CD4-positive, alpha-beta T cell treated with Interleukin-12 subunit alpha and Interleukin-12 subunit beta, for 1 hour (primary cell): ENCODE results near the gene RBM43.
A peak's percentile ranks its signal among the peaks of the same experiment; 100 is the strongest.
"Not testable (repeated sequence)": the region's sequence is repeated elsewhere in the genome, so short reads cannot be mapped to it uniquely, and the experiment has no call there.

Experiments used
- DNase-seq: peaks from one replicate; pipeline ENCODE4 v3.0.0-alpha.2; 2020

RBM43 gene

DNA sequence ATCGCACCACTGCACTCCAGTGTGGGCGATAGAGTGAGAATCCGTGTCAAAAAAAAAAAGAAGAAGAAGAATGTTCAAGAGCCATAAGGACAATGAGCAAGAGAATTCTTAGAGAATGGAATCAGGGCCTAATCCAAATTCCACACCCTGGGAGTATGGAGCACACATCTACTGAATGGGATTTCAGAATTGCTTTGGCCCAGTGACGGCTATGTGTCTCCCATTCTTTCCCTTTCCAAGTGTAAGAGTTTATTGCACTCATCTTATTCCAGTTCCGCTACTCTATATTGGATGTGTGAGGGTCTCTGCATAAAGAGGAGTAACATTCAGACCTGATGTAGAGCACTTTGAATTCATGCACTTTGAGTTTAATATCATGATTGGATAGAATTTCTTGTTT, 5.9 kb upstream of the RBM43 start:
- DNase-seq, result no peak

DNA sequence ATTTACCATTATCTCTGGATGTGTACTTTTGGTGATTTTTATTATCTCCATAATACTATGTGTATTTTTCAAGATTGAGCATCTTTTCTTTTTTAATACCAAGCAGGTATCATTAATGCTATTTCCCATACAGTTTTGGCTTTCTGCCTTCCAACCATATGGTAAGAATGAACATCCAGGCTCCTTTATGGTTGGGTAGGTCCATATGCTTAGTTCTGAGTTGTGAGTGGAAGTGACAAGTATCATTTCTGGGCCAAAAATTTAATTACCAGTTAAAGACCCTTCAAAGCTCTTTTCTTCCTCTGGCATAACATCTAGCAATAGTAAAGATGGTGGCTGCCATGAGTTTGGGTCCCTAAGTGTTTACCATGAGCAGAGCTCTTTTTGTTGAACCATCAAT, 4.3 kb upstream of the RBM43 start:
- no peak for DNase-seq

DNA sequence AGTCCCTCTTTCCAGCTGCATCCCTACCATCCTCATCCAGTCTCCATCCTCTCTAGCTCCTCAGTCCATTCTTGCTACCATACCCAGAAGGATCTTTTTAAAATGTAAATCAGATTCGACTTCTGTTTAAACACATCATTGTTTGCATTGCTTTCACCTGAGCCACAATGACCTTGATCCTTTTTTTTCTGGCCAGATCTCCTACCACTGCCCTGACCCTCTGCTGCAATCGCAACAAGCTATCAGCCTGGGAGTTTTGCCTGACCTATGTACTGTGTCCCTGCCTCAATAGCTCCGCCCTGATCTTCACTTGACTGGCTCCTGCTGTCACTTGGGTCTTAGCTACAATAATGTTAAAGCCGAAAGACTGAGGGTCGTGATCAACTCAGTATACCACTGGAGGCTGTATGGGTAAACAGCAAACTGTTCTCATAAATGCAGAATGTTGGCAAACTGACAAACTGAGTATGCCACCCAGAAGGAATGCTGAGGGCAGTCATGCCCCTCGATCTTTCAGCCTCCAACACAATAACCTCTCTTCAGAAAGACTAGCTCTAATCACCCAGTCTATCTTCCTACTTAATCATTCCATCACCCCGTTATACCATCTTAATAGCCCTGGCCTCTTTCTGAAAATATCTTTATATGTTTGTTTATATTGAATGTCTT, 2.6 kb upstream of the RBM43 start:
- no peak for DNase-seq

DNA sequence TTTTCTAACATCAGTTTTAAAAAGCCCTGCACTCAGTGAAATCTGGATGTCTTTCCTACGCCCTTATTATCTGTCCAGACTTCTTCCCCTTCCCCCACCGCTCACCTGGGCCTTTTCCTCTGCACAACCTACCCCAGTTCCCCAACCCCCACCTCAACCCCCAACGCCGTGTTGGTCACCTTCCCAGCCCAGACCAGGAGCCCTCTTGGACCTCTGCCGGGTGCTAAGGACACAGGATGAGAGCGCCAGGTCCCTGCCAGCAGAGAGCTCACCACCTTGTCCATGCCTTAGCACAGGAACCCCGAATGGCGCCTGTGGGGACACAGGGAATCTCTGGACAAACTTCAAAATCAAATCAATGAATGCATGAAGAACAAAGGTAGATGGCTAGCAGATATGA, 966 bp upstream of the RBM43 start:
- no peak for DNase-seq

DNA sequence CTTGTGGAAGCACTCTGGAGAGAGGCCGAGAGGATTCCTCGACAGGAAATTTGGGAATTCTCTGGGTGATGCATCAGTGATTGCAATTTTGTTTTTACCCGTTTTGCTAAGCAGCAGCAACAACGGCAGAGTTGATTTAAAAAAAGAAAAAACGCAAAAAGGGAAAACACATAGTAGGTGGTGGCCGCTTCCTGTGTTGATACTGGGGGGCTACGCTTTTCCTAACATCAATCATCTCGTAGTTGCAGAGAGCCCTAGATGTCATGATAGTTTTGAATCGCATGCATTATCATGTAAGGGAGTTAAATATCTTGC, 271 bp upstream of the RBM43 start:
- DNase-seq, result no peak

DNA sequence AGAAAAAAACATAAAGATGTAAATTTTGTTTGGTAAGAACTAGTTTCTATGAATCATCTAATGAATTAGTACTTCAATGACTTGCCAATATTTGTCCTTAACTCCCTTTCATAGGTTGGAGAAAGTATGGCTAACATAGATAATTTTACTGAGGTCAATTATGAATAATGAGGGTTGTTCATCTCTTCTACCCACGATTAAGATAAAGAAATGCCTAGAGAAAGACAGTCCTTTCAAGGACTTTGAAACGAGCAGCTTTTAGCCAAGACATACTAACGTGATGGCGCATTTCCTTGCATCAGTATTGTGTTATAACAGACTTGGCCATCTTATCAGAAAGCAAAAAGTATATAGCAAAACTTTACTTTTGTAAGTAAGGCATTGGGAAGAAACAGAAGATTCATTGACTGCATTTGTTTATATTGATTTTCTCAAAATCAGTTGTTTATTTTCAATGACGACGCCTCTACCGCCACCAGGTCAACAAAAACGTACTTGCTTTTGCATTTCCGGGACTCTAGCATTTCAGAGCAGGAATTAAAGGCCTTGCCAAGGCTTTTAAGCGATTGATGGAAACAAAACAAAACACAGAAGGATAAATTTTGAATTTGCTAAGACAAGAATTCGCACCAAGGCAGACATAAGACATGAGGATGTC, 961 bp downstream of the RBM43 start:
- peak; percentile 50 for DNase-seq

DNA sequence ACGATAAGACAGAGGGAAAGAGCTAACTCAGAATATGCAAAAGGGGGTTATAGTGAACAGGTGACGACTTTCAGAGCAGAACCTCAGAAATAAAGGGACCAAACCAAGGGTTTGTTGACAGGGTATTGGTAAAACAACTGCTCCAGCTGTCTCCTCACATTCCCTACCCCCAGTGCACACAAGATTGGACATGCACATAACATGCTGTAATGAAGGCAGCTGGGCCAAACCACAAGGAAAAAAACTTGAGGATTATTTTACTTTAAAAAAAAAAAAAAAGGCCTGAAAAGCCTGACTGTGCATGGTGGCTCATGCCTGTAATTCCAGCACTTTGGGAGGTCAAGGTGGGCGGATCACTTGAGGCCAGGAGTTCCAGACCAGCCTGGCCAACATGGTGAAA, 3.5 kb downstream of the RBM43 start:
- DNase-seq, result no peak

DNA sequence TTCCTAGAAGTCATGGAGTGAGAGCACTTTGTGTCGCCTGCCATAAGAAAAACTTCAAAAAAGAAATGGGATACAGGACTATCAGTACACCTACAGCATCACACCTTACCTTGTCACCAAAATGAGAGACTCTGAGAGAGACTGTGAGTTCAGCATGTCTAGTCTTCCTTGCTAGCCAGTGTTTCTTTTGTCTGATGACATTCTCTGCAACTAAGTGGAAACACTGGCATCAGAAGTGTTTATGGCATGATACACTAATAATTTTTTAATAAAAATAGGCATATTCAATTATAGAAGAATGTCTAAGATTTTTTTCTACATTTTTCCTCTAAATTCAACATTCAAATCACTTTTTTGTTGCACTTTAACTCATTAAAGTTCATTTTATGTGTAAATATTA, 9.0 kb downstream of the RBM43 start:
- DNase-seq, result no peak

DNA sequence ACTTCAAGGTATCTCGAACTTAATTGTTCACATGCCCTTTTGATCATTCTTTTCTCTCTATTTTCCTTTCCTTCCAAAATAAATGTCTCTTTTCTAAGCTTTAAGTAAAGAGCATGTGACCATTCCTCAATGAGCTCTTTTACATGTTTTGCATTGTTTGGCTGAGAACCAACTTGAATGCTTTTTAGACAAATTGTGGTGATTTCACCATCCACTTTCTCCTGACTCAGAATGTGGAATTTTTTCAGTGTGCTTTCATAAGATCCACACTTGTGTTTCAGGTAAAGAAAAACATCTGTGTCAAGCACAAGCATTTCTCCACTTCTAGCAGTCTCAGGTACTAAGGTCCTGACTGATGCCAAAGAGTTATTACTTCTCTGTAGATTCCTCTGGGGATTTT, 10.7 kb downstream of the RBM43 start:
- no peak for DNase-seq

DNA sequence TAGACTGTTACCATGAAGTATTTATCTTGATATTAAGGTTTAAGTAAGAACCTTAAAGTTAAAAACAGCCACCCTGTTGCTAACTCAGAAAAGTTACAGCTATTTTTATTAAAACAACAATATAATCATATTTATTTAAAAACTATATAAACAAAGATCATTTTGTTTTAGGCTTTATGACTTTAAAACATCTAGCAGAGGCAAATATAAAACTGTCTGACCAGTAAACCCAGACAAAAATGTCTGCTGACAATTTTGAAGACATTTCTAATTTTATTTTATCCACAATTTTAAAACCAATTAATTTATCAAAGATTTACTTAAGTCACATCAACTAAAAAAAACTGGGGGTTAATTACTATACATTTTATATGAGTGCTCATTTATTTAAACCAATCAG, 14.2 kb downstream of the RBM43 start:
- no peak for DNase-seq

DNA sequence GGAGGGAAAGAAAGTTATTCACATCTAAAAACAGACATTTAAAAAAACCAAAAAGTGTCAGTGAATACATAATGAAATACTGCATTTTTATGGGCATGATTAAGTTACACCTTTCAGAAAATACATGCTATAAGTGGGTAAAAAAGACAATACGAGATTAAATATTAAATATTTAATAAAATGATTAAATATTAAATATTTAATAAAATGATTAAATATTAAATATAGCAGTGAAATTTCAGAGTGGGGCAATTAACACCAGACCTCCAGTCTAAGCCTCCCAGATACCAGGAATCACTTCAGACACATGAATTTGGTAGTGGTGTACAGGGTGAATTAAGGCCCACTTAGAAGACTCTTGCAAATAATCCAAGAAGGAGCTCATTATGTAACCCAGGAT, 15.5 kb downstream of the RBM43 start:
- no peak for DNase-seq

DNA sequence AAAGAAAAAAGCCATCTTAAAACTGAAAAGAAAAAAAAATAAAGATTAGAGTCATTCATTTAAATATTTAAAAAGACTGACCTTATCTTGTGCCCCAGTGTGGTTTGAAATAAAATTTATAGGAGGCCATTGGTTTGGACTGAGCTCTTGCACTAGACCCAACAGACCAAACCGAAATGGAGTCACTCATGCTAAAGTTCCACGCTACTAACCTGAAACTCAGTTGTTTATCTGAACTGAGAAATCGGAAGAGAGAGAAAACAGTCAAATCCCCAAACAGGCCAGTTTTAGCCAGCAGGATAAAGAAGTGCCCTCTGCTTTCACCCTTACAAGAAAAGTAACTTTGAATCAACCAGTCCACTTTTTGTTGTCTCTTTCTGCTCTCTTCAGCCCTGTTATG, 18.2 kb downstream of the RBM43 start:
- no peak for DNase-seq

DNA sequence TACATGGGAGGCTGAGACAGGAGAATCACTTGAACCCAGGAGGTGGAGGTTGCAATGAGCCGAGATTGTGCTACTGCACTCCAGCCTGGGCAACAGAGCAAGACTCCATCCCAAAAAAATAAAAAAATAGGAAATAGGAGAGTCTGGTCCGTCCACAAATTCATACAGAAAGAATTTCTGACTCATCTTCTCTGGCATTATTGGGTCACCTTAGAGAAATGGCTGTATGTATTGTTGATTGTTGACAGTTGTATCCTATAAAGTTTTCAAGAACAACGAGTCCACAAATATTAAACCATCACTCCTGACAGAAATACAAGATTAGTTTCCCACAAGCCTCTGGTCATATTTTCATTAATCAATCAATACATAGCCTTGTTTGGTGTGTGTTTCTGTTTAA, 20.4 kb downstream of the RBM43 start:
- DNase-seq, result no peak

DNA sequence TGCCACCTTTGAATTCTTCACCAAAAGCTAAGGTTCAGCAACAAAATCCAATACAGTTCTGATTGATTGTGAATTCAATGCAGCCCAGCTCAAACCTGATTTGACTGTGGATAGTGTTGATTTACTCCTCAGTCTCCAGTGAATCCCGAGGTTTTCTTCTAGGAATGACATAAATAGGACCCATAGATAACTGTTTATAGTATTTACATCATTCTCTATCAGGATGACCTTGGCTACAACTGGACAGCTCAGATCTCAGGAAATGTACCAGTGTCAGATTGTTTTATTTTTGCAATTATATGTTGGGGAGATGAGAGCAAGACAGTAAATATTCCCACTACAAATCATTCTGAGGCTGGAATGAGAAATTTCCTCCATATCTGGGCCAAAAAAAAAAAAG, 21.2 kb downstream of the RBM43 start:
- DNase-seq, result no peak

DNA sequence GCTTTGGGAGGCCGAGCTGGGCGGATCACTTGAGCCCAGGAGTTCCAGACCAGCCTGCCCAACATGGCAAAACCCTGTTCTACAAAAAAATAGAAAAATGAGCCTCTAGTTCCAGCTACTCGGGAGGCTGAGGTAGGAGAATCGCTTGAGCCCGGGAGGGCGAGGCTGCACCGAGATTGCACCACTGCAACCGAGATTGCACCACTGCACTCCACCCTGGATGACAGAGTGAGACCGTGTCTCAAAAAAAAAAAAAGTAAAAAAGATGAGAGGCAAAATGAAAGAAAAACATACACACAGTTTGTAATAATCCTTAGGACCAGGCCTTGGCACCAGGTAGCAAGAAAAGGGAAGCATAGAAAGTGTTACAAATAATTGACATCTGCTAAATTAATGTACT, 22.0 kb downstream of the RBM43 start:
- no peak for DNase-seq

DNA sequence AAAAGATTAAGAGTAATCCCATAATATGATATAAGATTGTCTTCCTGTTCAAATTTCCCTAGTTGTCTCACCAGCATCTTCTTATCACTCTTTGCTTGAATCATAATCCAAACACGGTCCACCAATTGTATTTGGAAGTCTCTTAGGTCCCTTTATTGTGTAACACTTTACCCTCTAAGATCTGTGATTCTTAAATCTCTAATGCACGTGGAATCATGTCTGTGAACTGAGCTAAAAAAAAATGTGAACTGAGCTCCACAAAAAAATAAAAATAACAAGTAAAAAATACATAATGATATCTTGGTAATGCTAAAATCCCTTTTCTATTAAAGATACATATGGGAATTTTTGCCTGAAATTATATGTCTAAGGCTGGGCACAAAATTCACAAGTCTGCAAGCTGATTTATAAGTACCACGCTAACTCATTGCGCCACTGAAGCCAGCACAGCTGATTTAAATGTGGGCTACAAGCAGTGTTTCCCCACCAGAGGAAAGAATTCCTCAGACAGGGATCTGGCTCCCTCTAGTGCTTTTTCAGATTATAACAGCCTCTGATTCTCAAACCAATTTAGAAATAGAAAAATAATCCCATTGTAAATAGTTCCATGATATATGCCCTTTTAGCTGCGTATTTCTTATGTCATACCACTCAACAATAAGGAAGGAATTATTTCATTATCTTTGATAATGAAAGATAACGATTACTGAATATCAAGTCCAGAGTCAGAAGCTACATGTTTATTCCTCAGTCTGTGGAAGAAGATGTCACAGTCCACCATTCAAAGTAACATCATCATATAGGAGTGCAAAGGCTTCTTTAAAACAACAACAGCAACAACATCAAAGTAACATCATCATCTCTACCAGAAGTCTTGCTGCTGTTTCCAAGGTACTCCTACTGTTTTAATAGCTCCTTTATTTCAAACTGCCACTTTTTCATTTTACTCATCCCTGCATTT, 22.9 kb downstream of the RBM43 start:
- DNase-seq, result peak; percentile 58

DNA sequence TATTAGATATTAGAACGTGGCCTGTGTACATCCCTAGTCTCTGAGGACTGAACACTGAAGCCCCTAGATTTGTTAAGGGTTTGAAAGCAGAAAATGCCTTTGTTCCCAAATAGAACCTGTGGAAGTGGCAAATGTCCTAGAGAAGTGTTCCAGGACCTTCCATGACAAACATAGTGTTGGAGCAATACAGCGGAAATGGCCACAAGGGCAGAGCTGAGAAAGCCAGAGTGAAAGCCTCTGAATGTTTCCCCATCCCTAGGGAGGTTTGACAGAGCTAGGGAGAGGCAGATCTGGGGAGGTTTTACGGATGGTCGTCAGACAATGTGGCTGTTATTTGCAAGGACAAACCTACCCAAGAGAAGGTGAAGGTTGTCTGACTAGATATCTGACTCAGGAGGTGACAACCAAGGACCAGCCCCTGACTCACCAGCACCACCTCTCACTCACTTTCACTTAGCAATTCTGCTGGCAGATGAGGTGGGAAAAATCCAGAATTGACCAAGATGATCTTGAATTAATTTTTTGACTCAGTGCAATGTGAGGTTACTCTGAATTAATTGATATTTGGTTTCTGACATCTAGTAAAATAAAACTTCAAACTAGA, 24.1 kb downstream of the RBM43 start:
- DNase-seq, result no peak

DNA sequence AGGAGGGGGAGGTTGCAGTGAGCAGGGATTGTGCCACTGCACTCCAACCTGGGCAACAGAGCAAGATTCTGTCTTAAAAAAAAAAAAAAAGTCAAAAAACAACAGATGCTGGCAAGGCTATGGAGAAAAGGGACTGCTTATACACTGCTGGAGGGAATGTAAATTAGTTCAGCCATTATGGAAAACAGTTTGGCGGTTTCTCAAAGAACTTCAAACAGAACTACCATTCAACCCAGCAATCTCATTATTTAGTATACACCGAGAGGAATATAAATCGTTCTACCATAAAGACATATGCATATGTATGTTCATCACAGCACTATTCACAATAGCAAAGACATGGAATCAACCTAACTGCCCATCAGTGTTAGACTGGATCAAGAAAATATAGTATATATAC, 27.9 kb downstream of the RBM43 start:
- DNase-seq, result not testable (repeated sequence)

DNA sequence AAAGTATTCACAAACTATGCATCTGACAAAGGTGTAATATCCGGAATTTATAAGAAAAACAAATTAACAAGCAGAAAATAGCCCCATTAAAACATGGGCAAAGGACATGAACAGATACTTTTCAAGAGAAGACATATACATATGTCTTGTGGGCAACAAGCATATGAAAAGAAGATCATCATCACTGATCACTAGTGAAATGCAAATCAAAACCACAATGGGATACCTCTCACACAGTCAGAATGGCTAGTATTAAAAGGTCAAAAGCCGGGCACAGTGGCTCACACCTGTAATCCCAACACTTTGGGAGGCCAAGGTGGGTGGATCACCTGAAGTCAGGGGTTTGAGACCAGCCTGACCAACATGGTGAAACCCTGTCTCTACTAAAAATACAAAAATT, 28.4 kb downstream of the RBM43 start:
- DNase-seq, result not testable (repeated sequence)

DNA sequence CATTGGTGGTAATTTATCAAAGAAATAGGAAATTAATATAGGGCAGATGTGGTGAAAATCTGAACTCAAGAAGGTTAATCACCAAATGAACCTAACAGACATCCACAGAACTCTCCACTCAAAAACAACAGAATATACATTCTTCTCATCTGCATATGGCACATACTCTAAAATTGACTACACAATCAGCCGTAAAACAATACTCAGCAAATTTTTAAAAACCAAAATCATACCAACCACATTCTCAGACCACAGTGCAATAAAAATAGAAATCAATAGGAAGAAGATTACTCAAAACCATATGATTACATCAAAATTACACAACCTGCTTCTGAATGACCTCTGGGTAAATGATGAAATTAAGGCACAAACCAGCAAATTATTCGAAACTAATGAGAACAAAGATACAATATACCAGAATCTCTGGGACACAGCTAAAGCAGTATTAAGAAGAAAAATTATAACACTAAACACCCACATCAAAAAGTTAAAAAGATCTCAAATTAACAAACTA, 31.0 kb downstream of the RBM43 start:
- no peak for DNase-seq

DNA sequence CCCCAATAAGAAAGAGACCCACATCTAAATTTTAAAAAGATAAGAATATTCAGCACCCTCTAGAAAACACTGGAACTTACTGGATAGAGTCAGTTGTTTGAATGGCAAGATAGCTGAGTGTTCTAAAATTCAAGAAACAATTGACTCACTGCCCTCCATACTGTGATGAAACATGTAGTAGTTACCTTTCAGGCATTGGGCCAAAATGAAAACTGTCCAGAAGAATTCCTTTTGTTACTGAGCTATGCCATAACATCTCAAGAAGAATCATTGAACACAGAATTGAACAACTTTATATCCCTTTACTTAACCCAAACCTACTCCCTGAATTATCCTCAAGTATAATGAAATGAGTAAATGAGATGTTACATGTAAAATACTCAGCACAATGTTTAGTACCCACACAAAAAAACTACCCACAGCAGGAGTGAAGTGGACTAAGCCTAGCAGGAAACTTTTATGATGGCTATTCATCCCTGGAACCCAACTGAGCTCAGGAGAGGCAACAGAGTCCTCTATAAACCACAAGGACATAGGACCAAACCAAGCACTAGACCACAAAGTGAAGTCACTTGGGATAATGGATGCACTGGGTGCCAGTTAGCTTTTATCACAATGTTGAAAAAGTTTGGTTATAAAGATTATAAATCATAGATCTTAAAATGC, 32.7 kb downstream of the RBM43 start:
- DNase-seq, result no peak

DNA sequence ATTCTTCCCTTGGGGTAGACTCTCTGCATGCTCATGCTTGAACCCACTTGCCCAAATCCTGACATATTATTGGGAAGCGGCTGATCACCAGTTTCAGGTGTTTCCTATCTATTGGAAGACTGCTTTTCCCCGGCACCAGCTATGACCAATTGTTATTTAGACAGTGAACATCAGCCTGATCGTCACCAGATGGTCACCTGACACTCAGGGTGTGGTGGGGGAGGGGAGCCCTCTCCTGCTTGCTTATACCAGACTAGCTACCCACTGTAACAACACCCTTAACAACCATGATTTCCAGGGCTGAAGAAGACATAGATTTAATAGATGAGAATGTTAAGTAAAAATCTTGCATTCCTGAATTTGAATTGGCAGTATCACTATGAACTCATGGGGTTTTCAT, 44.3 kb downstream of the RBM43 start:
- no peak for DNase-seq

DNA sequence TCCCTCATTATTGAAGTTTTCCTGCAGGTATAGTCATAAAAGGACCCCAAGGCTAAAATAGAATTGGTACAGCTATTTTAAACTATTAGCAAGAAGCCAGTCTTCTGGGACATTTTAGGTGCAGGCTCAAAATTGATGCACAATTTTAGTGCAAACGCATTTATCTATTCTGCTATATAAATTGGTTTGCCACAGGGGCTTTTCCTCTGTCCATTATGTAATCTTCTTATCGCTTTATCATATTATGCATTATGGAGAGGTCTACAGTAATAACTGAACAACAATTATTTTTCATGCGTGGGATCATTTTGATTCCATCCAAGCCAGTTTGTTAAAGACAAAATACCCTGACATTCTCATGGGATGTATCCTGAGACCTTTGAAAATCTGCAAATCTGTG, 54.6 kb downstream of the RBM43 start:
- no peak for DNase-seq
